GM18526 (cell line): ENCODE results near the gene QPRT.

Source experiments
- POLR2A ChIP-seq: IDR thresholded peaks from 3 replicates; pipeline ENCODE4 v1.6.1; 2011; ENCODE audit not compliant: insufficient read length; ENCODE audit errors: extremely low read depth

Gene QPRT

GRCh38 chr16:29743827-29744531 is 65.0 kb downstream of the QPRT start:
- TF ChIP-seq POLR2A = no peak

- no peak for TF ChIP-seq POLR2A
These were observed 65.6 kb downstream of the QPRT start for GRCh38 chr16:29744541-29745101.

GRCh38 chr16:29745121-29745852 is 66.3 kb downstream of the QPRT start:
- no peak for TF ChIP-seq POLR2A

GRCh38 chr16:29745853-29746345 is 66.9 kb downstream of the QPRT start, which contains the start of gene C16orf54:
Gene C16orf54 (minus strand): TSS chr16:29745990. CDS start chr16:29744951, 1,039 bp downstream.
- TF ChIP-seq POLR2A = peak; percentile 61
